A549 treated with dexamethasone at 1 μM for 4 hours (cell line): ENCODE data around the gene MUC2. TPM values are rescaled to one million over a fixed set of nuclear protein-coding genes. Genes with fewer than 3 reads are reported as not detected.

Experiments
- total RNA-seq: library from RNA; stranded (reverse); fragments of 200-300 nt; extraction: Qiagen RNA extraction; gene quantifications from 5 replicates; pipeline ENCODE4 v1.2.3, GENCODE V29; 2022

Gene MUC2
- total RNA-seq = 0.03 to 0.40 TPM (median 0.13 TPM) in 5 replicates

GRCh38 chr11:1074244-1075221 lies at the start of gene MUC2:
MUC2 (plus strand) TSS chr11:1074874.

GRCh38 chr11:1036303-1036923 lies 38.3 kb upstream of the MUC2 start, which contains the start of gene MUC6:
MUC6 (minus strand) TSS chr11:1036718; CDS start chr11:1036655, 63 bp downstream.

Other genes with a start within 250 kb of the MUC2 start
- 5.0 to 6.6 TPM (median 6.1 TPM) in 5 replicates for gene CRACR2B, start 247.0 kb upstream of the MUC2 start, total RNA-seq
- gene CD151, start 241.9 kb upstream of the MUC2 start, total RNA-seq = 740 to 821 TPM (median 802 TPM) in 5 replicates
- gene POLR2L, start 232.3 kb upstream of the MUC2 start, total RNA-seq = 594 to 742 TPM (median 681 TPM) in 5 replicates
- gene TSPAN4, start 232.0 kb upstream of the MUC2 start, total RNA-seq = 137 to 186 TPM (median 171 TPM) in 5 replicates
- gene CHID1, start 164.1 kb upstream of the MUC2 start, total RNA-seq = 69.7 to 78.1 TPM (median 73.9 TPM) in 5 replicates
- 28.0 to 43.8 TPM (median 38.8 TPM) in 5 replicates for gene AP2A2, start 149.0 kb upstream of the MUC2 start, total RNA-seq
- 0.01 to 0.02 TPM in 2 of 5 replicates, not detected in the others for gene MUC6, start 38.2 kb upstream of the MUC2 start, total RNA-seq
- gene MUC5AC, start 83.1 kb downstream of the MUC2 start, total RNA-seq = 0.60 to 2.9 TPM (median 1.6 TPM) in 5 replicates
- 1.1 to 4.5 TPM (median 2.4 TPM) in 5 replicates for gene MUC5B, start 148.2 kb downstream of the MUC2 start, total RNA-seq
- gene TOLLIP, start 234.8 kb downstream of the MUC2 start, total RNA-seq = 35.7 to 50.2 TPM (median 48.3 TPM) in 5 replicates